Measurements from ENCODE around the gene GEMIN7.

The GEMIN7 gene, protein sequence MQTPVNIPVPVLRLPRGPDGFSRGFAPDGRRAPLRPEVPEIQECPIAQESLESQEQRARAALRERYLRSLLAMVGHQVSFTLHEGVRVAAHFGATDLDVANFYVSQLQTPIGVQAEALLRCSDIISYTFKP

GRCh38 chr19:45079063-45079910 lies at the start of gene GEMIN7:
Gene GEMIN7 (plus strand): TSS chr19:45079260. CDS start chr19:45090115, 10,855 bp downstream.
- peak; percentile 78 to 84 (median 80) for DNase-seq

- DNase-seq, result no peak
Observed at GRCh38 chr19:45030825-45031224, 48.2 kb upstream of the GEMIN7 start.

DNA sequence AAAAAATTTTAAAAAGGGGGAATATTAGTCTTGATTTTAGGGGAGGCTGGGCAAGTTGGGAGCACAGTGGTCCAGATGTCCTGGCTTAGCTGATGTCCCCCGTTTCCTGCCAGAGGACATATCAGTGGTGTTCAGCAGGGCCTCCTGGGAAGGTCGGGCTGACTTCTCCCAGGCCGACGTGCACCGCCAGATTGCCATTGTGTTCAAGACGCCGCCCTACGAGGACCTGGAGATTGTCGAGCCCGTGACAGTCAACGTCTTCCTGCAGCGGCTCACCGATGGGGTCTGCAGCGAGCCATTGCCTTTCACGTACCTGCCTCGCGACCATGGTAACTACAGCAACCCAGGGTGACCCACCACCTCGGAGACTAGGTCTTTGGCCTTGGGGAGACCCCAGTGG lies 46.6 kb upstream of the GEMIN7 start:
- DNase-seq, result no peak

- DNase-seq, result no peak
Observed at GRCh38 chr19:45035755-45036154, 43.3 kb upstream of the GEMIN7 start.

- no peak for DNase-seq
Observed at GRCh38 chr19:45037393-45038169, 41.5 kb upstream of the GEMIN7 start.

- DNase-seq, result peak; percentile 85 to 94 (median 86)
Observed at GRCh38 chr19:45038931-45039893, 39.8 kb upstream of the GEMIN7 start, which contains the start of gene CLASRP. Gene CLASRP (plus strand): TSS chr19:45039045. CDS start chr19:45040213, 1,168 bp downstream.

DNA sequence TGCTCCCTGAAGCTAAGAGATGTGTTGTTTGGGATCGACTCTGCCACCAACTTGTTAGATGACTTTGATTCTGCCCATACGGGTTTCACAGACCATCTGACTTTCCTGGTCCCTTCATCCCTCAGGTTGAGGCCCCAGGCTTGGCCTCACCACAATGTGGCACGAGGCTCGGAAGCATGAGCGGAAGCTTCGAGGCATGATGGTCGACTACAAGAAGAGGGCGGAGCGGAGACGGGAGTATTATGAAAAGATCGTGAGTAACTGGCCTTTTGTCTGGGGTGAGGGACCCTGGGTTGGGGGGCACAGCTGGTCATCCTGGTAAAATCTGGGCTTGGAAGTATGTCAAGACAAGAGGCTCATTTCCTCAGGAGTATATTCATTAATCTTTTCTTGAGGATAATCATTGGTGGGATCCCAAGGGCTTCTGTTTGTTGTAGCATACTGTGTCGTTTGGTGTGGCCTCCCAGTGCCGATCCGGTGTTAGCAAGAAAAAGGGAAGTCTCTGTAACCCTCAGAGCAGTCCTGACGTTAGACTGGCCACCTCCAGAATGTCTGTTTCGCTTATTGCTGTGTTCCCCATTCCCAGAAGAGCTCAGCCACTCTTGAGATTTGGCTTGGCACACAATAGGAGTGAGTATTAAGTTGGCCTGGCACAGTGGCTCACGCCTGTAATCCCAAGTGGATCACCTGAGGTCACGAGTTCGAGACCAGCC lies 38.8 kb upstream of the GEMIN7 start:
- no peak for DNase-seq

DNA sequence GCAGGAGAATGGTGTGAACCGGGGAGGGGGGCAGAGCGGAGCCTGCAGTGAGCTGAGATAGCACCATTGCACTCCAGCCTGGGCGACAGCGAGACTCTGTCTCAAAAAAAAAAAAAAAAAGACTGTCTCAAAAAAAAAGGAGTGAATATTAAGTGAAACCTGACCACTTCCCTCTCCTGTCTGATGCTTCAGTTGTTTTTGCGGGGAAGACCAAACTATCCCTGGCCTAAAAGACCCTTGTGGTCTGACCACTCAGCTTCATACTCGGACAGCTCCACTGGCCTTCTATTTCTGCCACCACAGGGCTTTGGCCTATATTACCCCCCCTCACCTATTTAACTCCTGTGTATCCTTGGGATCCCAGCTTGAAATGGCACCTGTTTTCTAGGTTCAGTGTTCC lies 37.9 kb upstream of the GEMIN7 start:
- no peak for DNase-seq

- peak in 1 of 3 experiments; percentile 1 for DNase-seq
Observed at GRCh38 chr19:45045671-45046353, 33.2 kb upstream of the GEMIN7 start.

GRCh38 chr19:45046355-45046754 lies 32.7 kb upstream of the GEMIN7 start:
- DNase-seq, result no peak

- no peak for DNase-seq
Observed at GRCh38 chr19:45047188-45047797, 31.8 kb upstream of the GEMIN7 start.

DNA sequence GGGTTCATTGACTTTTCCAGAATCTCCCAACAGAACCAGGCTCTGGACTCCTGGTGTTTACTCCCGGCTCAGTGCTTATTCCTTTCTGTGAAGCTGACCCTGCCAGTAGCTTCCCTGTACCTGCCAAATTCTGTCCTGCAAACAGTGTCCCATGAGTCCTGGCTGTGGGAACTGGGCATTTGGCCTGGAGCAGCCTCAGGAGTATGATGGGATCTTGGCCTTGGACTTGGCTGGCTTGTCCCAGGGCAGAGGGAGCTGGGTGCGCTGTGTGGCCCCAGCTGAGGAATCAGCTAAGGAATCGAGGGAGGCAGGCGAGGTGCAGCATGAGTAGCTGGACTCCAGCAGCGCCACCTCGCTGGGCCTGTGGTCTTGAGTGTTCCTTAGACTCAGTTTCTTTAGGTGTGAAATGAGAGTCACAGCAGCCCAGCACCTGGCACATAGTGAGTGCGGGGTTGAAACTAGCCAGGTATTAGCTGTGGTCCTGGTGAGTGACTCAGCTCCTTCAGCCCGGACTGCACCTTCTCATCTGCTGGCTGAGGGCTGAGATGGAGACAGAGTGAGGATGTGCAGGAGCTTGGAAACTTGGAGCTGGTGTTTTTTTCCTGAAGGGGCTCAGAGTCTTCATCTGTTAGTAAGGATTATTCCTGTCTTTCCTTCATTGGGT lies 29.9 kb upstream of the GEMIN7 start:
- no peak for DNase-seq

- no peak for DNase-seq
Observed at GRCh38 chr19:45050036-45050435, 29.0 kb upstream of the GEMIN7 start.

DNA sequence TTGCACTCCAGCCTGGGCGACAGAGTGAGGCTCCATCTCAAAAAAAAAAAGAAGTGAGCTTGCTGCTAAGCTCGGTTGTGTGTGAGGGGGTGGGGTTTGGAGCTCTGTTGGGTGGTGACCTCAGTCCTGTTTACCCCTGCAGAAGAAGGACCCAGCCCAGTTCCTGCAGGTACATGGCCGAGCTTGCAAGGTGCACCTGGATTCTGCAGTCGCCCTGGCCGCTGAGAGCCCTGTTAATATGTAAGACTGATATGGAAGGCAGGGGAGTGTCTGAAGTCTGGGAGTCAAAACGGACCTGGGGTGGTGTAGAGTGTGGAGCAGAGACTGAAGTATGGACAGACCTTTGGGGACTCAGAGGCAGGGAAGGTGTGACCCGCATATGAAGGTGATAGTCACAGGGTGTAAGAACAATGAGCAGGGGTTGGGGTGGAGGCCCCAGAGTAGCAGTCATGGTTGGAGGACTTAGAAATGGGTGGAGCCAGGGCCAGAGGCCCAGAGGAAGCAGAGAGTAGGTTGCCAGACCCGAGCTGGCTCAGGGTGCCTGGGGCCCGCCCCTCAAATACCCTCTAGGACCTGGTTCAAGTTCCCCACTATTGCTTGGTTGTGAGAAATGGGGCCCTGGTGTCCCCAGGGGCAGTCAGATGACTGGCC lies 27.0 kb upstream of the GEMIN7 start:
- no peak for DNase-seq

- no peak for DNase-seq
Observed at GRCh38 chr19:45056831-45057230, 22.2 kb upstream of the GEMIN7 start.

- DNase-seq, result no peak
Observed at GRCh38 chr19:45057444-45057843, 21.6 kb upstream of the GEMIN7 start.

DNA sequence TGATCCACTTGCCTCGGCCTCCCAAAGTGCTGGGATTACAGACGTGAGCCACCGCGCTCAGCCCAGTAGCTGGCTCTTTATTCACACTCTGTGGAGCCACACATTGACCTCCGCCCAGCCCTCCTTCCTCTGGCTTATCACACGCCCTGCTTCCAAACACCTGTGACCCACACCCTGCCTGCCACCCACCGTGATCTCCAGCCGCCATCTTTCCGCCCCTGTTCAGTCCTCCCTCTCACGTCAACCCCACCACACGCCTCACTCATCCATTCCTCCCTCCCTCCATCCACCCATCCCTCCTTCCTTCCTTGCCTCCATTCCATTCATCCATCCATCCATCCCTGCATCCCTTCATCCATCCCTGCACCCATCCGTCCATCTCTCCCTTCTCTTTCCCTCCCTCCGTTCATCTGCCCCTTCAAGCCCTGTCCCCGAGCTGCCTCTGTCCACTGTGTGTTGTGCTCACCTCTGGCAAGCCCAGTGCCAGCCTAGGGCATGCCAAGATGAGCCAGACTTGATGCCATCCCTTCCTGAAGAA lies 20.4 kb upstream of the GEMIN7 start:
- DNase-seq, result no peak

DNA sequence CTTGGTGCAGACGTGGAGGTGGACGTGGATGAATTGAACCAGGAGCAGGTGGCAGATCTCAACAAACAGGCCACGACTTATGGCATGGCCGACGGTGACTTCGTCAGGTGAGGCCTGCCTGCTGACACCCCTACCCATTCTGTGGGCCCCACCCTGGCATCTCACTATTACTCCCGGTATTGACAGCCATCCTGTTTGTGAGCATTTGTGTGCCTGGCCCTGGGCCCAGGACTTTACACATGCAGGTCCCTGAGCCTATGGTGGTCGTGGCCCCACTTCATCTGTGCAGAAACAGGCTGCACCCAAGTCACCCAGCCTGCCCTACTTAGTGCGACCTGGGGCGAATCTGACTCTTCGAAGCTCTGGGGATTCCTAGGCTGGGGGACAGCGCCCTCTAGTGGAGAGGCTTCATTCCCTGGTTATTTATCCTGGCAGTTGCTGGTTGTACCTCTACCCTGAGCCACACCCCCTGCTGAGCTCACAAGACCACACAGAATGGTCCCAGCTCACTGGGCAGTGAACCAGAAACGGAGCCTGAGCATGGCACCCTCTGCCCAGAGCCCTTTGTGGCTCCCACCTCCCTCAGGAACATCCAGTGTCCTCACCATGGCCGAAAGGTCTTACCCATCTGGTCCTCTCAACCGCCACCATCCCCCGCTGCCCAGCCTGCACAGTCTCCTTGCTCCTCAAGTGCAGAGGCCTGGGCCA lies 19.6 kb upstream of the GEMIN7 start:
- peak; percentile 27 to 66 (median 43) for DNase-seq

DNA sequence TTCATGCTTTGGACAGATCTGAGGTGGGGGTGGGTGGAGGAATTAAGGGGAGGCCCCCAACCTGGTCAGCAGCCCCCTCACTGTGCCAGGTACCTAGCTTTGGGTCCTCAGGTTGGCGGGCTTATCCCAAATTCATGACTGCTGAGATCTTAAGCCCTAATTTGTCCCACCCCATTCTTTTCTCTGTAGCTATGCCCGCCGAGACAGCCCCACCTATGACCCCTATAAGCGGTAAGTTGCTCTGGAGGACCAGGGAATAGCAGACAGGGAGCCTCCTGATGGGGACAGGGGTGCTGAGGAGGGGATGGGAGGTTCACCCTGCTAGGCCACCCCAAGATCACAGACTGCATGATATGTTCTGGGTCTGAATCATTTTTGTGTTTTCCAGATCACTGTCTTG lies 17.1 kb upstream of the GEMIN7 start:
- no peak for DNase-seq
